Measurements from ENCODE around the gene MEF2C.

- no peak for TF ChIP-seq EZH2 (IDR thresholded peaks at IDR 0.05)
- no peak for TF ChIP-seq POLR2AphosphoS5 (IDR thresholded peaks at IDR 0.05; ENCODE audit: borderline replicate concordance, low read depth, low read length)
Measured at GRCh38 chr5:88702332-88702731, 180.7 kb downstream of the MEF2C start.
